ENCODE results near the gene CCDC88C.

CCDC88C gene

DNA sequence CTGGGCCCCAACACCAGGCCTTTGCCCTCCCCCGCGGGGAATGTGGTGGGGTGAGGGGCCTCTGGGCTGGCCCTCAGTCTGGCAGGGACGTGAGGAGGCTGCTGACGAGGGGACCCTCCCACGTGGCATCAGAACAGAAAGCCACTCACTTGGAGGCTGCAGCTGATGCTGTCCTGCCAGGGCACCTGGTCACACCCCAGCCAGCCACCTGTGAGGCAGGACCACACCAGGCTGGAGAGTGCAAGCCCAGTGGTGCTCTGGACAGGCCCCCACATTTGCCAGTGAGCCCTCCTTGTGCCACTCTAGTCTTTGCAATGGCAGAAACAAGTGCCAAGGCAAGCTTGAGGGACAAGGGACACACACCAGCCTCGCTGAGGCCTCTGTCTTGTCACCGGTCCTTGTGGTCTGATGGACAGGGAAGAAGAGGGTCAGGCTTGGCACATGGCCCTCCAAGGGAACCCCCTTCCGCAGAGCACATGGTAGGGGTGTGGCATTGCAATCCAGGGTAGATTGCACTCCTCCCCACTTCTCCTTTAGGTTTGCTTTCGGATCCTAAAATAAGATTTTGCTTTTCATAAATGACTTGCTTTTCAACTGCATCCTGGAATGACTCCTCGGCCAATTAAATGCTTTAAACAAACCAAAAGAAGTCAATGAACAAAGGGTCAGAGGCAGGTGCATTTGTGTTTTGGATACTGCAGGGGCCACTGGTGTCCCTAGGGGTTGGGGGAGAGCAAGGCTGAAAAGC lies 53.7 kb downstream of the CCDC88C start:
- no peak for DNase-seq

DNA sequence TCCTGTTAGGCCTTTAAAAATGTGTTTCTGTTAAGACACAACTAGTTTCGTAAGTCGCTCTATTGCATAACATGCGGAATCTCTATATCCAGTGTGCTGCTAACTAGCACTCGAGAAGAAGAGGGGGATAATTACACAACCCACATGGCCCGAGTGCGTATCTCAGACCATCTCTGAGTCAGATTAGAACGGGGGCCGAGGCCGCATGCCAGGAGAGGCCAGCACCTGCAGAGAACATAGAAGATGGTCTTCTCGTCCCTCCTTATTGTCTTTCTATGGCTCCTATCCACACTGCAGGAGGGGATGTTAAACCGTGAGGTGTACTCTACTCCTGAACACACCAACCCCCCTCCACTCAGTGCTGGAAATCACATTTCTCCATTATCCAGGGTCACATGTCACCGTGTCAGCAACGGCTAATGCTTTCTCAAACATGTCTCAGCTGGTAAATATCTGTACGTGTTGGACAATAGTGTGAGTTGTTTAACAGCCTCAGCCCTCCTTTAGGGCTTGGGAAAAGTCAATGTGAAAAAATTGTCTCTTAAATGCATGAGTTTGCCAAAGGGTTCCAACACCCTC lies 56.3 kb downstream of the CCDC88C start:
- DNase-seq, result no peak

DNA sequence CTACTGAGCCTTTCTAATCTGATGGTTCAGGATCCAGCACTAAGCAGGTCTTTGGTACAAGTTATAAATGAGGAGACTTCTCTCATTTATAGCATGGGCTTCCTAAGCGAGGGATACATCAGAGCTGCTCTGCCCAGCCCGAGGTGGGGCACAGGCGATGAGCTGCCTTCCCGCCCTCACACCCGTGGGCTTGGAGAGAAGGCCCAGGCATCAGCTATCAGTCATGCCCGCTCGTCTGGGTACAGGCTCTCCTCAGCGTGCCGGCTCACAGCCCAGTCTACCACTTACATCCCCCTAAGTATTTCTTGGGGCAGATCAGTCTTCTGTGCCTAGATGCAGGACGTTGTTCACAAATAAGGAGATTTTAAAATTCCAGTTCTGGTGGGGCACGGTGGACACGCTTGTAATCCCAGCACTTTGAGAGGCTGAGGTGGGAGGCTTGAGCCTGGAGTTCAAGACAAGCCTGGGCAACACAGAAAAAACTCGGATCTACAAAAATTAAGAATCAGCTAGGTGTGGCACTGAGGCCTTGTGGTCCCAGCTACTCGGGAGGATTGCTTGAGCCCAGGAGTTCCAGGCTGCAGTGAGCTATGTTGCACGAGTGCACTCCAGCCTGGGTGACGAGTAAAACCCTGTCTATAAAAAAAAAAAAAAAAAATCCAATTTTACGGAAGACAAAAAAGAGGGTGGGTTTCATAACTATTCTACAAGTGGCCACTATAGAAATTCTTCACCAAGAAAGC lies 57.0 kb downstream of the CCDC88C start:
- no peak for DNase-seq

DNA sequence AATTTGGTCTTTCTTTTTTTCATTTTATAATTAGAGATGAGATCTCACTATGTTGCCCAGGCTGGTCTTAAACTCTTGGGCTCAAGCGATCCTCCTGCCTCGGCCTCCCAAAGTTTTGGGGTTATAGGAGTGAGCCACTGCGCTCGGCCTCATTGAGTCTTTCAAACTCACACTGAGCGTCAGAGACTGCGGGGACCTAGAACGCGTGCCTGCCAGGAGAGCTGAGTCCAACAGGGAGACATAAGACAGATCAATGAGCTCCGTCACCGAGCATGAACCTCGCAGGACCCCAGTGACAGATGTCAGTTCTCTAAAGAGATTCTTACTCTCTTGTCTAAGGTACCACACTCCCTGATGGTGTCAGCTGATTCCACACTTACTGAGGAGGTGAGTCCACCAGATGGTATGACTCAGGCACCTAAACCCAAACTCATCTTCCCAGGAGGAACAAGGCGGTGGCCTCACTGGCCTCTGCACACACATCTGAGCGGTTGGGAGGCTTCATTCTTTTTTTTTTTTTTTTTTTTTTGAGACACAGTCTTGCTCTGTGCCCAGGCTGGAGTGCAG lies 58.9 kb downstream of the CCDC88C start:
- no peak for DNase-seq

DNA sequence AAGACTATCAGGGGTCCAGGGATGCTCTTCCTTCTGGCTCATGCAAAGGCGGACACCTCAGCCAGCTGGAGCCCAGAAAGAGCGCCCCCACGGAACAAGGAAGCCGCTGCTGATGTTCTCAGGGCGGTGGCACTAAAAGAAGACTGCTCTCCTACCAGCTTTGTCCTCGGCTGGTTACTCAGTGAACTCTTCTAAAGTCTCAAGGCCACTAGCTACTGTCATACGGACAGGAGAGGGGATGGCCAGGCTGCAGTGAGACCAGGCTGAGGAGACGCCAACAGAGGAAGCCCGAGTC lies 59.6 kb downstream of the CCDC88C start:
- DNase-seq, result no peak

DNA sequence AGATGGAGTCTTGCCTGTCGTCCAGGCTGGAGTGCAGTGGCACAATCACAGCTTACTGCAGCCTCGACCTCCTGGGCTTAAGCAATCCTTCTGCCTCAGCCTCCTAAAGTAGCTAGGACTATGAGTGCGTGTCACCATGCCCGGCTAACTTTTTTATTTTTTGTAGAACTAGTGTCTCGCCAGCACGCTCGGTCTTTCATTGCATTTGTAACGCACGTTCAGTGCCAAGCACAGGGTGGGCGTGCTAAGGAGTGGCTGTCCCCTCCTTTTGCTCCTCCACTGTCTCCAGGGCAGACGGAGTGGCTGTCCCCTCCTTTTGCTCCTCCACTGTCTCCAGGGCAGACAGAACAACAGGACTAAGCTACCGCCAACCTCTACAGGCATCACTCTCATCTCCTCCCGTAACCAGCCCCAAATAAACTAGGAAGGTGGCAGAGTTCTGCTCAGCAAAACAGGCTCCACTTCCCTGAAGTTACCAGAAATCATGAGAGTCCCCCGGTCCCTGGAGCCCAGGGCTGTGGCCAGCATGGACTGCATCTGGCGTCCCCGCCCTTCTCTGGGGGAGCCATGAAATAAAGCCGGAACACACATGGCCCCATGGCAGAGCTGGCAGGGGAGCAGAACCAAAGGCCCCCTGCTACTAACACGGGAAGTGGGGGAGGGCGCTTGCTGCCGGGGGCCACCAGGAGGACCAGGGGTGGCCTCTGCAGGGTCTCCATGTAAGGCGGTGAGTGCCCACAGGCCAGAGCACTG lies 60.2 kb downstream of the CCDC88C start:
- DNase-seq, result no peak

DNA sequence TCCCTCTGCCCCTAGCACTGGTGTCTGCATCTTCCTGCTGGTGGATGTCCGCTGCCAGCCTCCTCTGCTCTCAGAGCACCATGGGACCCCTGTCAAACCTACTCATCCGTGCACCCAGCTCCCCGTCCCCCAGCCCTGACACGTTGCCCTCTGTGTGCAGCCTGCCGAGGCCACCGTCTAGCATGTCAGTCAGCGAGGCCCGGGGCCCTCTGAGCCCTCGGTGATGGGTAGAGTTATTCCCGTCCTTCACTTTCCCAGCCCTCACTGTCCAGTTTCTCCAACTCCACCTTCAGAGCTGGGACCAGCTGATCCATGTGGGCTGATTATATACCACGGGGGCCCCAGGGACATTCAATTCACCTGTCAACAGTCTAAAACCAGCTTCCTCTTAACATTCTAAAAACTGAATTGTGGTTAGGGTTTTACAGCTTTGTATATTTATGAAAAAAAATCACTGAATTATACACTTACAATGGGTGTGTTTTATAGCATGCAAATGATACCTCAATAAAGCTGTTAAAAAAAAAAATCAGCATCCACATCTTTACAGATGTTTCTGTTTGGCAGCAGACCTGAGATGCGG lies 61.3 kb downstream of the CCDC88C start:
- no peak for DNase-seq

DNA sequence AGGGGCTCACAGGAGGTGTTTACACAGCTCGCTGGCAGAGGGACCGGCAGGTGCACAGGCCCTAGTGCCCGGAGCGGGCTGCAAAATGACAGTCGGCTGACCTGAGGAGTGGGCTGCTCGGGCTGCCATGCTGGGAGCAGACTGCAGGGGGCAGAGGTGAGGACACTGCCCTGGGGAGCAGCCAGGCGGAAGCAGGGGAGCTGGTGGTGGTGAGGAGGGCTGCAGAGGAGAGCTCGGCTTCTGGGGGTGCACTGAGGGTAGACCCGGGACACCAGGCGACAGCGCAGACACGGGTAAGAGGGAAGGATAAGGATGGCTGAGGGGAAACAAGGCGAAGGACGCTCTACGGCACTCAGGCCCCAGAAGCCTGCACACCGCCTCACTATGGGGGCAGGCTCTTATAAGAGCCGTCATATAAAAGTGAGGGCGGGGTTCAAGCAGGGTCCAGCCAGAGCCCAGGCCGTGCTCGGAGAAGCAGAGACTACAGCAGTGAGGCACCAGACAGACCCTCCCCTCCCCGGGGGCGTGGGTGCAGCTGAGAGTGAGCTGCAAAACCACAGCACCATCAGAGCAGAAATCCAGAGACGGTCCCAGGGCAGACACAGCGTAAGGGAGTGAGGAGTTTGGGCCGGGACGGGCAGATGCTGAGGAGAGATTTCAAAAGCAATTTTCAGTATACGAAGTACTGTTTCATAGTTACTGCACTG lies 62.5 kb downstream of the CCDC88C start:
- DNase-seq, result peak in 1 of 5 donors; percentile 27

DNA sequence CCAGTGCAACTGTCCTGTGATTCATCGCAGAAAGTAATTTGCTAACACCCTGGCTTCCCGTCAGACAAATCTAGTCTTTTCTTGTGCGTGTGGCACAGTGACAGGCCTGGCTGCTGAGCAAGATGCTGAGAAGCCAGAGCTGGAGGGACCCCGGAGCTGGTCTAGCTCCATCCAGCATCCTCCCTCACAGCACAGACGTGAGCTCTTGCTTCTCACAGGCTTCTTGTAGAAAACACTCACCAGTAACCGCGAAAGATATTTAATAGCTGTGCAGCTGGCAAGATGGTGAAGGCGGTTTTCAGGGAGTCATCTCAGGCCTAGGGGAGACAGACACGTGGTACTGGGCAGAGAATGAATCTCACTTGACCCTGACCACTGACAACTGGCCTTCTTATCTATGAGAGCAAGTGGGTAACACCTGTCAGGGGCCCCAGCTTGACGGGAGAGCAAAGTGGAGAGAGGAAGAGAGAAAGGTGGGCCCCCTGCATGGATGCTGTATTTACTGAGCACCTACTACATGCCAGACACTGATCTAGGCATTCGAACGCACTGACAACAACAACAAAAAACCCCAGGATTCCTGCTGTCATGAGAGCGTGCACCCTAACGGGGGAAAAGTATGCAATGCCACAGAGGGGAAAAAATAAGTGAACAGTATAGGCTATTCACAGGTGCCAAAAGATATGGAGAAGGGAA lies 63.3 kb downstream of the CCDC88C start:
- DNase-seq, result no peak

DNA sequence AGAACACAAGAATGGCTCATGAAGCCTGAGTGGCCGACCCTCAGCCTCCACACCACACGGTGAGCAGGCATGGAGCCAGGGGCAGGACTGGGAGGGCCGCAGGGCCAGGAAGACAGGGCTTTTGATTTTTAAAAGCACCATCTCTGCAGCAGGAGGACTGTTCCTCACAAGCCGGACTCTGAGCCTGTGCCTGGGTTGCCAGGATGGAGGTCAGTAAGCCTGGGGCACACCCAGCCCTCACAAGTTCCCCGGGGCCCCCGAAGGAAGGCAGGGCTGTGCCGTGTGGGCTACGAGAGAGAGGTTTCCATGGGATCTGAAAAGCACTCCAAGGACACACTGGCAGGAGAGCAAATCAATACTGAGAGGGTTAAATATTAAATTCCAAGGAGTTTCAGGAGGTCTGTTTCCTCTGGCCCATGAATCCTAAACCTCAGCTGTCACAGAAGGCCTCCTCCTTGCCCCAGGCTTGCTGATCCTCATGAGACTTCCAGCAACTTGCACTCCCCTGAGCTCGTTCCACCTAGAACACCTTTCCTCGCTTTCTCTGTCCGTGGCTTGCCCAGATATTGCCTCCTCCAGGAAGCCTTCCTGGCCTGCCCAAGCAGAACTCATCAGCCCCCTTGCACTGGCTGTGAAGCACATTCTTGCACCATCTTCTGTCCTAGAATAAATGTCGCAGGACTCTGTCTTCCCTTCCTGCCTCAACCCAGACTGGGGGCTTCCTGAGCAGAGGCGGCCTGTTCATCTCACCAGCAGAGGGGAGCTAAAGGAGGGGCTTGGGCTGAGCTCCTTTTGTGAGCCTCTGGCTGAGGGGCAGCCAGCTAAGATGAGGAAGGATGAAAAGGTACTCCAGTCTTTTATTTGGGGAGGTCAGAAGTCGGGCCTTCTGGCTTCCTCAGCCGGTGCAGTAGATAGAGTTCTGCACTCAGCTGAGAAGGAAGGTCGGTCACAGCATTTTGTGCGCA lies 64.6 kb downstream of the CCDC88C start:
- DNase-seq, result no peak

DNA sequence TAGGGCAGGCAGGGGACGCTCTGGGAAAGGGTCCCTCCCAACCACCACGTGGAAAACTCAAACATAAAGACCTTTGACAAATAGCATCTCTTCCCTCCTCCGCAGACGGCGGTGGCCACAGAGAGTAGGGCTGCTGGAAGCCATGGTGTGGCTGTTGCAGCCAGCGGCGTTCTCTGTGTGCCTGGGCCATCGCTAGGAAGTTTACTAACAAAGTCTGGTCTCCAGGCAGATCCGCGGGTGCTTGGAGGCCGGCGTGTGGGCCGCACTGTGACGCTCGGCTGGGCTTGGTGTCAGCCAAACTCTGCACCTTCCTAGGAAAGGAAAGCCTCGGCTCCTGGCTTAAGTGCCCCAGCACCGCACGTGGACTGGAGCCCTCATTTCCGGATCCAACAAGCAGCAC lies 65.6 kb downstream of the CCDC88C start:
- DNase-seq, result no peak

DNA sequence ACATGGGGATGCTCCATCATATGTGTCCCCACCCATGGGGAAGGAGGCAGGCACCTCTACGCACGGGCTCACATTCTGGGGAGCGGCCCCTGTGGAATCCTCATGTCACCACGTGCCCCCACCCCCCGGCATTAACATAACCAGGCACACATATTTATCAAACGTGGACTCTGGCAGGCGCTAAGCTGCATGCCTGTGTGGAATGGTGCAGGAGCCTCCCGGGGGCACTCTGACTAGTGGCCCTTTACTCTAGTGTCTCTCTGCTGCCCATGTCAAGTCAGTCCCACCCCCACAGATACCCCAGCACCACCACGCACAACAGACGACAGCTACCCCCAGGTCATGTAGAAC lies 66.1 kb downstream of the CCDC88C start:
- DNase-seq, result no peak

DNA sequence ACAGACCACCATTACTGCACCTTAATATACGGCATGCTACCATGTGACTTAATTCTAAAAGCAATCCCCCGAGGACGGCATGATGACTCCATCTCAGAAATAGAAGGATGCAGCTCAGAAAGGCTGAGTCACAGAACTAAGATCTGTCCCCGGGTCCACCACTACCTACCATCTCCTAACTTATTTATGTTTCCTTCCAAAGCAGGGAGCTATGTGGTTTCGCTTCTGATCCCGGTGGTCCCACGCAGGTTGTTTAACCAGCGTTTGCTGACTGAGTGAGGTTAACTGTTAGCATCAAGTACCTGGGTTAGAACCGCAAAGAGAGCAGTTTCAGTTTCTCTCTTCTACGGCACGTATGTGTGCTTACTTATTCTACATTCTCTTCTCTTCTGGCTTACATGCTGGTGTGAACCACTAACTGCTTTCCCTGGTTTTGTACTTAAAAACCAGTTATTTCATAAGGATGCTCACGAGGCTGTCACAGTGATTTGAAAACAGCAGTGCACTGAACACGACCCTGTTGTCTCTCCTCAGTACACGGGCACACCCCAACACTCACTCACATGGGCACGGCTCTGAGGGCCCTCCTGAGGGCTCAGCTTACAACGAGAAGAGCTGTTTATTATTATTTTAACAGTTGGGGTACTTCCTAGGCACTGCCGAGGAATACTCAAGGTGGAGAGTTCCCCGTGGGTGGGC lies 66.7 kb downstream of the CCDC88C start:
- DNase-seq, result peak in 3 of 5 donors; percentile 27 to 88 (median 40)

DNA sequence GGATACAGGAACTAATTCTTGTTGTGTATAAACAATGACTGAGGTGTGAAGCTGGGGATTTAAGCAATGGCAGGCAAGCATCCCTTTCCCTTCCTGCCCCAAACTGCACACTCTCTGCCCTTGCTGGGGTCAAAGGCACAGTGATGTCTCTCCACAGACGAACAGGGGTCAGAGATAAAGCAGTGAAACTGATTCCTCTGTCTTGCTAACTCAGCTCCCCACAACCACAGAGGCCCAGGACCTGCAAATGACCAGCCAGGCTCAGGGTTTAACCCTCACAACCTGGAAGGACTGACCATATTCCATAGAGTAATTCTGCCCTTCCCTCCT lies 67.2 kb downstream of the CCDC88C start:
- DNase-seq, result no peak

DNA sequence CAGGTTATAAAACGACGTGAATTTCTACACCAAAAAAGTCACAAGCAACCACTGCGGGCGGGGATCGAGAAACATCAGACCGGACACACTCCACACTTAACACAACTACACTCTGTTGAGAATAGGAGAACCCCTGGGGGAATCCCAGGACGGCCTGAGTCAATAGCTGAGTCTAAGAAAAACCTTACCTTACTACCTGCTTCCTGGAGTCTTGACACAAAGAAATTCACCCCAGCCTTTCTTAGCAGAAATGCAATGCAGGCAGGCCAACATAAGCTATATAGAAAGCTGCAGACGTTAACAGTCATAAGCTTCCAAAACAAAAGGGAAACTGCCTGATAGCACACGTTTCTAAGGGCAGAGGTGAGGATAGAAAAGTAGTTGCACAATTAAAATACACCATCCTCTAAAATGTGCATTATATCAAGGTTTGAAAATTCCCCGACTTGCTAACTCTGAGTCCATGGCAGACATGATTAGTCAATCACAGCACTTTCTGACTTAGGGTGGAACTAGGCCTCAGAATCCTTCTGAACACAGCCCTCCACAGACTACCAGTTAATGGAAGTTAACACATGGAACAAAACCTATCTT lies 68.0 kb downstream of the CCDC88C start:
- DNase-seq, result peak; percentile 35 to 86 (median 58)

DNA sequence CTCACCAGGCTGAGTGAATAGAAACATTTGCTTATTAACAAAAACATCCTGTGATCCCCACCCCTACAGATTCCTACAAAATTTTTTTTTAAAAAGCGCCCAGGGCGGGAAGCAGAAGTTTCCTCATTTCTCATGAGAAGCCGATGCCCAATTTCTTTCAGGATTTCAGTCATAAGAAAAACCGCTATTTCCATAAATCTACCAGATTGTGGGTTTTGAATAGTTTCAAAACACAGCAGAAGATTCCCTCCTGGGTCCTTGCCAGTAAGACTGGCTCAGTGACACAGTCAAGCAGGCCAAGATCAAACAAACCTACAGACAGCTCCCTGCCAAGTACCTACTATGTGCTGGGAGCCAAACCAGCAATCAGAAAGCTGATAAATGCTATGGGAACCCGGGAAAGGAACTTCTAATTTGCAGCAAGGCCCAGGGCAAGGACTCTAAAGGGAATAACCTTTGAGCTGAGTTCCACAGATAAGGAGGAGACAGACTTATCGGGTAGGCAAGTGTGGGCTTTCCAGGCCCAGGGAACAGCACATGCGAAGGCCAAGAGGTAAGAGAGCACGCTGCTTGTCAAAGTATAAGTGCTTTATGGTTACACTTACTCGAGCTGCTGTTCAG lies 68.7 kb downstream of the CCDC88C start:
- DNase-seq, result no peak

DNA sequence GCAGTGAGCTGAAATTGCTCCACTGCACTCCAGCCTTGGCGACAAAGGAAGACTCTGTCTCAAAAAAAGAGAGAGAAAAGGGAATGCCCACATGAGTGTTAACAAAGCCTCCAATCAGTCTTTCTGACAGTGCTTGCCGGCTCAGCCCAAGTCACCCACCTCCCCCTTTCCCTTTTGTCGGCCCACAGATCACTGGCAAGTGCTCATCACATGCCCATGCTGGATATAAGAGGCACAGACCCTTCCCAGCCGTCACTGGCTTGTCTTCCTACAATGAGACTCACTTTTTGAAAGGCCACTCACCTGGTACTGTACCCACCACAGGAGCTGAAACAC lies 70.8 kb downstream of the CCDC88C start:
- DNase-seq, result no peak

DNA sequence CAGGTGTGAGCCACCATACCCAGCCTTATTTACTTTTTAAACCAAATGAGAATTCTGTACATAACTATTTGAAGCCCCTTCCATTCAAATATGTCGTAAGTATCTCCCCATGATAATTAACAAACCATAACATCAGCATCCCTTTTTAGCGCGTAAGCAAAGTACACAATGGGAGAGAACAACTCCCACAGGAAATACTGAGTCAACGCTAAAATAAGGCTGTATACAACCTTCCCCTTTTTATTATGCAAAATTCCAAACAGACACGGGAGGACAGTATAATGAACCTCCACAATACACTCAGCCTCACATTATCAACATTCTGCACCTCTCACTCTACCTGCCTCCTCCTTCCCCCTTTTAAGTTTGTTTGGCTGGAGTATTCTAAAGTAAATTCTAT lies 73.5 kb downstream of the CCDC88C start:
- DNase-seq, result no peak

DNA sequence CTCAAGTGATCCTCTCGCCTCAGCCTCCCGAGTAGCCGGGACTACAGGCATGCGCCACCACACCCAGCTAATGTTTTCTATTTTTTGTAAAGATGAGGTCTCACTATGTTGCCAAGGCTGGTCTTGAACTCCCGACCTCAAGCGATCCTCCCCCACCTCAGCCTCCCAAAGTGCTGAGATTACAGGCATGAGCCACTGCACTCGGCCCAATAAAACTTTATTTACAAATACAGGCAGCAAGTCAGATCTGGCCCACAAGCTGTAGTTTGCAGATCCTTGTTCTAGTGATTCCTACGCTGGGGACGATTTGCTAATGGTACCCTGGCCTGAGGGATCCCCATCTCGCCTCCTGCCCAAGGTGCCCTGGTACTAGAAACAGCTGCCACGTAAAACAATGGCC lies 74.6 kb downstream of the CCDC88C start:
- no peak for DNase-seq
